Medulla oblongata (tissue), 1 donor: ENCODE results near the gene KIF26B.
"Not testable (repeated sequence)": the region's sequence is repeated elsewhere in the genome, so short reads cannot be mapped to it uniquely, and the experiment has no call there.

ENCODE experiments used
- DNase-seq: peaks from one replicate; pipeline ENCODE4 v3.0.0-alpha.2; 2015; ENCODE audit errors: extremely low spot score

KIF26B gene

GRCh38 chr1:245648749-245649522 is 494.2 kb downstream of the KIF26B start:
- no peak for DNase-seq

DNA sequence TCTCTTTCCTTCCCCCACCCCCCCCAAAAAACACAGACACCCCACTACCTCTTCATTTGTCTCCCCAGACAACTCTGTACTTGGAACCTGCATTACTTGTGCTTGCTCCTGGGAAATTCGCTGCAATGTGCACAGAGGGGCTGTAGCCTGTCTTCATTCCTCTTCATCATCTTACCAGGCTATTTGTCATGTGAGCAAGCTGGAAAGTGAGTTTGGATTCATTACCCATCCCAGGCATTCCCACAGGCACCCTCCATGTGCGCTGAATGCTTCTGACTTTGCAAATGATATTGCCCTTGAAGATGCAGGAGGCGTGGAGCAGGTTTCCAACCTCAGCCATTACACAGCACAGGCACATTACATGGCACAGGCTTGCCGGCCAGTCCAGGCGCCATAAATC is 494.9 kb downstream of the KIF26B start:
- DNase-seq, result no peak

DNA sequence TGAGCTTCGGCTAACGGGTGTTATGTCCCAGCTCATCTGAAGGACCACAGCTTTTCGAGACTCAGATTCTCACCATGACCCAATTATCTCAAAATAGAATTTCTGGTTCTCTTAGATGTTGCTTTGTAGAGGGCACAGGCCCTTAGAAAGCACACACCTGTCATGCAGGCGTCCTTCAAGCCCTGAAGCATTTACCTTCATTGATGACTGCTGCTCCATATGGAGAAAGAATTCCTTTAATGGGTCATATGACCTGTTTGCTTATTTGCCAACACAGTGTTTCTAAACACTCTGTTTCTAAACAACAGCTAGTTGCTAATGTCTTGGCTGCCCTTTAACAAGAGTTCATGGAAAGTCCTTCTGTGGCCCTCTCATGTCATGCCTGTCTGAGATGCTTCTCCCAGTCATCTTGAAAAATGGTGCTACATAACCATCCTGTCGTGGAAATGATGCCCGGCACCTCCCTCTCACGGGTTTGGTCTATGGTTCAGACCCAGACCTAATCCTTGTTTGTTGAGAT is 495.7 kb downstream of the KIF26B start:
- DNase-seq, result no peak

- DNase-seq, result no peak
Measured at GRCh38 chr1:245651093-245651492, 496.3 kb downstream of the KIF26B start.

DNA sequence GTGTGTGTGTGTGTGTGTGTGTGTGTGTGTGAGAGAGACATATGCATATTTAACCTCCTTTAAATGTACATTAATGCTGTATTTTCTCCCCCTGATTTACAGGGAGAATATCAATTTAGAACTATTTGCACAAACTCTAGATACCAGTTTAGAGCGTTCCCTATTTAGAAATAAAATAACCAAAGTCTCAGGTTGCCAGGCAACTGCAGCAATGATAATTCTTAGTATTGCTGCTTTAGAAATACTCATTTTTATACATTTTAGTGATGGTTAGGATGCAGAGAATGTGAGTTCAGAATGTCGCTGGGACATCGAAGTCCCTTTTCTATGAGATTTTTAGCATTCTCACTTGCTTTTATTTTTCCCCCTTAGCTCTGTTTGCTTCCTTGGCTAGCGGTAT is 497.3 kb downstream of the KIF26B start:
- DNase-seq, result no peak

DNA sequence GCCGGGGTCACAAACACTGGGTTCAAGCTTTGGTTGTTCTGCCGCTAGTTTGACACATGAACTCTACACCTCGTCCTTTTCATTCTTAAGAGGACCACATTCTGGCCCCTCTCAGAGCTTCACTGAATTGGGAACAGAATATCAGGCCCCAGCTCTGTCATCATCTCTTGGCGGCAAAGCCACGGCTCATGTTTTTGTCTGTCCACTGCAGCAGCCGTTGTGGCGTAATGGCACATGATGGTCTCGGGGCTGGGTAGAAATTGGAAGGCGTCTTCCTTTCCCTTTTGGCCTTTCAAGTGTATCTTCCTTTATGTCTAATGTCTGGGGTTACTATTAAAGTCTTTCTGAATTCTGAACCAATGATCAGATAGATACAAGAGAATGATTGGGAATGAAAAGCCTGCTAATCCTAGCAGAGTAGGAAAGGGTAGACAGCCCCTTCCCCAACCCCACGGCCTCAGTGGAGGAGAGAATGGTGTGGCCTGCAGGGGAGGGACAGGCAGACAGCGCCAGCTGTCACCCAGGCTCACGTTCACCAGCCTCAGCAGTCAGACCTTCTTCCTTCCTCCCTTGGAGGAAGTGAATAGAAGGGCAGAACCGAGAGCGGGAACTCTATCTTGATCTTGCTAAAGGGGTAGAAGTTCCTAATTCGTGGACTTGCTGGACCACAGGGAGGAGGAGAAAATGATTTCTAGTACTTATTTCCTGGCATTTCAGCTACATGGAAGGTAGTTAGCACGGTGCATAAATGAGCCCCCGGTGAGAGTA is 498.1 kb downstream of the KIF26B start:
- DNase-seq, result peak; percentile 53

DNA sequence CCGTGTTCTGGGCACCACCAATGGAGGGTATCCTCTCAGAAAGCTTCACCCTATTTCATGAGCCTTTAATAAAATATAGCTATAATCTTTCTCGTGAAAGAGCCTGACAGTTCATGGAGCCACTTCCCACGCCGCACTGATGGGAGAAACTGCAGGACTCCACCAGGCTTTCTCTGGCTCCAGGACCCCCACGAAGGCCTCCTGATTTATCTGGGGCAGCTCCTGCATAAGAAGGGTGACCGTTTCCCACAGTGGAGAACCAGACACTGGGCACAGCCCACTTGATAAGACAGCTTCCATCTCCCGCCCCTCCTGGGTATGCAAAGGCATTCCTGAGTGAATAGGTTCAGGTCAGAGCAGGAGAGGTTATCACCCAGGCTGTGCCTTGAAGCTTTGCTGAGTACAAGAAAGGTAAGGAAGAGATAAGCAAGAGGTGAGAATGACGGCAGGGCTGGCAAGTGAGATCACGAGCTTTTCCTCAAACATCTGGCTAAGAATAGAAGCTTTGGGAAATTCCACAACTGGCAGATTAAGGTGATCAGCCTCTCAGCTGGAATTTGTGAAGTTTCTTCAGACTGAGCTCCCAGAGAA is 499.8 kb downstream of the KIF26B start:
- DNase-seq, result no peak

DNA sequence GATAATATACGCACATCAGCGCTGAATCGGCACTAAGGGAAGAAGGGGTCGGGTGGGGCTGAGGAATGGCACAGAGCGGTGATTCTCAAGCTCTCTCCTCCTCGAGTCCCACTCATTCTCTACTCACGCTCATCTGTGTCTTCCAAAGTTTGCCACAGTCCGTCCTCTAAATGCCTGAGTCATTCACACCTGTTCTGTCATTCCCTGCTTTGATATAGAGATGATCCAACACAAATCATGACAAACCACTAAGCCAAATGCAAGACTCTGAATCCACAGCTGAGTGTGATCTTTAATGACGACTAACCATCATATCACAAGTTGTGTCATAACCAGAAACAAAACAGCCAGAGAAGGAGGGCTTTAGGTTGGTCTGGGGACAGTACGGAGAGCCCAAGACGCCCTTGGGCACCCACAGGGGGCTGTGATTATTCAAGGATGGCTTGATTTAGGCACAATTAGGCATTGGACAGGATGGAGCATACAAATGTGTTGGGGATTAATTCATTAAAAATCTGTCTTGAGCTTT is 501.5 kb downstream of the KIF26B start:
- no peak for DNase-seq

DNA sequence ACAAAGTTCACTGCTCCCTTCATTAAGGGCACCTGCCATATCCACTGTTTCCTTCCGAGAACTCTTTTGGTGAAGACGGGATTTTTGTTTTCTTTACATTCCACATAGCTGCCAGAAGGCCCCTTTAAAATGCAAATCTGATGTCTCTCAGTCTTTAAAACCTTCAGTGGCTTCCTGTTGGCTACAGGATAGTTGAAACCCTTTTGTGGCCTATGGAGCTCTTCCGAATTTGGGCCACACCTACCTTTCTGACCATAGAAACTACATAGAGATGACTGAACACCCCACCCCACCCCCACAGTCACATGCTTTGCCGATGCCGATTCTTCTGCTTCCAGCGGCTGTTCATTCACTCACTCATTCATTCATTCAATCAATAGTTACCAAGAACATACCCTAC is 502.6 kb downstream of the KIF26B start:
- no peak for DNase-seq

DNA sequence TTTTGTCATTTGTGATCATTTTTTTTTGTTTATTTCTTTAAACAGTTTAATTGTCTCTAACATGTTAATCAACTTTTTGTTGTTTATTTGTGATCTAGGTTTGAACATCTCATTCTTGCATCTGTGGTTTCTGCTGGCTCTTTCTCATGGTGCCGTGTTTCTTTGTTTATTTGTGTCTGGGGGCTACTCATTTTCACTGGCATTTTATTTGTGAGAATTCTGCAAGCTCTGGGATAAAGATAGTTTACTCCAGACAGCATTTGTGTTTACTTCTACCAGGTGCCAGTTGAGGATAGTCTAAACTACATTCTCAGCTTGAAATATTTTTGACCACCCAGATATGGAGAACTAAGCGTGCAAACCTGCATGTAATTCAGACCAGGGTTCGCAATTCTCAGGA is 508.6 kb downstream of the KIF26B start:
- DNase-seq, result no peak

GRCh38 chr1:245663841-245664240 is 509.1 kb downstream of the KIF26B start:
- DNase-seq, result no peak

GRCh38 chr1:245666412-245666811 is 511.6 kb downstream of the KIF26B start:
- no peak for DNase-seq

- no peak for DNase-seq
Measured at GRCh38 chr1:245671349-245671748, 516.6 kb downstream of the KIF26B start.

GRCh38 chr1:245671966-245672767 is 517.4 kb downstream of the KIF26B start:
- no peak for DNase-seq

- DNase-seq, result not testable (repeated sequence)
Measured at GRCh38 chr1:245672836-245673656, 518.3 kb downstream of the KIF26B start.

DNA sequence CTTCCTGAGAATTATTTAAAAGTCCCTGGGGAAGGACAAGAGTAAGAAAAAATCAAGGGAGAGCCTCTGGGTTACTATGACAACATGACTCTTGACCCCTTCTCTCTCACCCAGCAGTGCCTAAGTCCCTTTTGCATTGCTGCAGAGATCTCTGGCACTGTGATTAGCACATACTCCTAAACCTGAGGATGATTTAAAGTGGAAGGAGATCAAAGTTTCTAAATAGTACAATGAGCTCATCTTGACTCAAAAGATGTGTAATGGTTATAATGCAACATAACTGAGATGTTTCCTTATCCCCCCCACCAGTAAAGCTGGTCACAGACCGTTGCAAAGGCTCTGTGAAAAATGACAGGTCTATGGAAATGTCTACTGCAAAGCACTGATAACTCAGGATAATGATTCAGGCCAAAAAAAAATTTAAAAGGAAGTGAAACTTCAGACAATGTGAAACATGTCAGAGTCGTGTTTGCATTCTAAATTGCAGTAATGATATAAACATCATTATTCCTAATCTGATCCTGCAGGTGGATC is 519.2 kb downstream of the KIF26B start:
- DNase-seq, result no peak

GRCh38 chr1:245677461-245678240 is 522.9 kb downstream of the KIF26B start:
- no peak for DNase-seq

DNA sequence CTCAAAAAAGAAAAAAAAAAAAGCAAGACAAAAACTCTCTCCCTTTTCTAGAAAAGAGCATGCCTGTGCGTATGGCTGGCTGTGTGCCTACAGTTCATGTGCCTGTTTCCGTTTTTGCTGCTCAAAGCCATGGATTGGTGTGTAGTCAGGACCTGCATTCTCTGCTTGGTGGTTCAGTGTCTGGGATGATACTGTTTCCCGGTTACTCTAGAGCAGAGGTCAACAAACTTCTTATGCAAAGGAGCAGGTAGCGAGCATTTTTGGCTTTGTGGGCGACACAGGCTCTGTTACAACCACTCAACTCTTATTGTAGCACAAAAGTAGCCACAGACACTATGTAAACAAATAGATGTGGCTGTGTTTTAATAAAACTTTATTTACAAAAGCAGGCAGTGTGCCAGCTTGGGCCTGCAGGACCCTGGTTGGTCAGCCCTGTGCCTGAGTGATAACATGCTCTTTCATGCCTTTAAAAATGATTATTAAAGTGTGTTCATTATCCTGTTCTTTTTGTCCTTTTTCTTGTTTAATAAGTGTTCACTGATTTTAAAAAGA is 524.2 kb downstream of the KIF26B start:
- DNase-seq, result no peak
